SKM-1 treated with dmso at 0.1 percent for 144 hours (cell line): Measurements from ENCODE around the gene ABCA4.

ENCODE experiments used
- DNase-seq: peaks from one replicate; lab custom pipeline; 2025; ENCODE audit not compliant: unreplicated experiment; lab: John Stamatoyannopoulos, UW

The ABCA4 gene

GRCh38 chr1:94105581-94105952 lies 15.4 kb downstream of the ABCA4 start:
- no peak for DNase-seq

GRCh38 chr1:94104776-94105580 lies 16.0 kb downstream of the ABCA4 start:
- no peak for DNase-seq

- DNase-seq: no peak
These were observed 16.7 kb downstream of the ABCA4 start for GRCh38 chr1:94104127-94104684.

GRCh38 chr1:94103608-94104007 lies 17.3 kb downstream of the ABCA4 start:
- no peak for DNase-seq

- DNase-seq: no peak
These were observed 19.1 kb downstream of the ABCA4 start for GRCh38 chr1:94101613-94102525.

- DNase-seq: no peak
These were observed 19.9 kb downstream of the ABCA4 start for GRCh38 chr1:94100785-94101612.

- DNase-seq: no peak
These were observed 20.7 kb downstream of the ABCA4 start for GRCh38 chr1:94100129-94100784.

GRCh38 chr1:94099303-94099702 lies 21.6 kb downstream of the ABCA4 start:
- DNase-seq: no peak

GRCh38 chr1:94098585-94099111 lies 22.3 kb downstream of the ABCA4 start:
- DNase-seq: no peak

GRCh38 chr1:94096797-94097549 lies 24.0 kb downstream of the ABCA4 start:
- DNase-seq: no peak

GRCh38 chr1:94095744-94096469 lies 25.0 kb downstream of the ABCA4 start:
- DNase-seq: no peak

- no peak for DNase-seq
These were observed 25.8 kb downstream of the ABCA4 start for GRCh38 chr1:94095112-94095637.

GRCh38 chr1:94094469-94095111 lies 26.4 kb downstream of the ABCA4 start:
- DNase-seq: no peak

GRCh38 chr1:94093996-94094395 lies 27.0 kb downstream of the ABCA4 start:
- DNase-seq: no peak

- DNase-seq: no peak
These were observed 27.6 kb downstream of the ABCA4 start for GRCh38 chr1:94093396-94093795.

- no peak for DNase-seq
These were observed 28.7 kb downstream of the ABCA4 start for GRCh38 chr1:94092210-94092613.

GRCh38 chr1:94090761-94091160 lies 30.2 kb downstream of the ABCA4 start:
- no peak for DNase-seq

GRCh38 chr1:94087193-94087592 lies 33.8 kb downstream of the ABCA4 start:
- DNase-seq: no peak
